ENCODE measurements around the gene RCOR2. TPM values are rescaled to one million over a fixed set of nuclear protein-coding genes. Genes with fewer than 3 reads are reported as not detected.
A peak's percentile ranks its signal among the peaks of the same experiment; 100 is the strongest.
"Not testable (repeated sequence)": the region's sequence is repeated elsewhere in the genome, so short reads cannot be mapped to it uniquely, and the experiment has no call there.

The RCOR2 gene
- total RNA-seq, 1 experiment from 2014 or later = 3.9 TPM

DNA sequence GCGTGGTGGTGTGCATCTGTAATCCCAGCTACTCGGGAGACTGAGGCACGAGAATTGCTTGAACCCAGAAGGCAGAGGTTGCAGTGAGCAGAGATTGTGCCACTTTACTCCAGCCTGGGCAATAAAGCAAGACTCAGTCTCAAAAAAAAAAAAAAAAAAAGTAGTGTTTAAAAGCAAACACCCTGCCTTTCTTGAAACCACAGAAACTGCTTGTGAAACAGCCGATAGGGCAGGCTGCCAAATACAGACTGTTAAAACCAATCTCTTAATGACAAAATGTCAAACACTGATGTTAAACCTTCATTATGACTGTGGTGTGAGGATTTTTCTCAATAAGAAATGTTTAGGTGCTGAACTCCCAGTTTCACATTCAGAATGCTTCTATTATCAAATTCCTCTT lies 50.8 kb downstream of the RCOR2 start:
- Histone ChIP-seq H3K27me3 (replicated peaks; ENCODE audit: insufficient read depth, low read depth, low read length, poor library complexity) (no peaks in the 10 kb centered on the region), H3K4me1 (ENCODE audit: insufficient read depth, low read length, poor library complexity, severe bottlenecking) (peaks cover 43% of the 10 kb centered on the region), H3K4me3 (ENCODE audit: low read depth, low read length, poor library complexity, severe bottlenecking) (no peak overlapping the region), H3K36me3 (ENCODE audit: insufficient read depth, low read length, poor library complexity, severe bottlenecking) (peaks cover 6% of the 10 kb centered on the region), H3K9me3 (ENCODE audit: low read depth, low read length, poor library complexity, severe bottlenecking) (no peaks in the 10 kb centered on the region), H3K27ac (ENCODE audit: low read depth, low read length, poor library complexity, severe bottlenecking) (peak overlapping the region; percentile 45)
- DNase-seq (ENCODE audit: low spot score) = peak; percentile 84
- ChIA-PET POLR2A (ENCODE audit: low non-redundant PET) (no interaction called here), CTCF (no interaction called here)
- intact Hi-C loops (cut with micrococcal nuclease; ENCODE audit: unreplicated experiment) = no loop called here
- no TSS peak for BruUV-seq (replicated peaks)
- TF ChIP-seq, protein P1, sequence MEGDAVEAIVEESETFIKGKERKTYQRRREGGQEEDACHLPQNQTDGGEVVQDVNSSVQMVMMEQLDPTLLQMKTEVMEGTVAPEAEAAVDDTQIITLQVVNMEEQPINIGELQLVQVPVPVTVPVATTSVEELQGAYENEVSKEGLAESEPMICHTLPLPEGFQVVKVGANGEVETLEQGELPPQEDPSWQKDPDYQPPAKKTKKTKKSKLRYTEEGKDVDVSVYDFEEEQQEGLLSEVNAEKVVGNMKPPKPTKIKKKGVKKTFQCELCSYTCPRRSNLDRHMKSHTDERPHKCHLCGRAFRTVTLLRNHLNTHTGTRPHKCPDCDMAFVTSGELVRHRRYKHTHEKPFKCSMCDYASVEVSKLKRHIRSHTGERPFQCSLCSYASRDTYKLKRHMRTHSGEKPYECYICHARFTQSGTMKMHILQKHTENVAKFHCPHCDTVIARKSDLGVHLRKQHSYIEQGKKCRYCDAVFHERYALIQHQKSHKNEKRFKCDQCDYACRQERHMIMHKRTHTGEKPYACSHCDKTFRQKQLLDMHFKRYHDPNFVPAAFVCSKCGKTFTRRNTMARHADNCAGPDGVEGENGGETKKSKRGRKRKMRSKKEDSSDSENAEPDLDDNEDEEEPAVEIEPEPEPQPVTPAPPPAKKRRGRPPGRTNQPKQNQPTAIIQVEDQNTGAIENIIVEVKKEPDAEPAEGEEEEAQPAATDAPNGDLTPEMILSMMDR (conservative IDR thresholded peaks at IDR 0.05; ENCODE audit: low read depth, low read length) = no peak

DNA sequence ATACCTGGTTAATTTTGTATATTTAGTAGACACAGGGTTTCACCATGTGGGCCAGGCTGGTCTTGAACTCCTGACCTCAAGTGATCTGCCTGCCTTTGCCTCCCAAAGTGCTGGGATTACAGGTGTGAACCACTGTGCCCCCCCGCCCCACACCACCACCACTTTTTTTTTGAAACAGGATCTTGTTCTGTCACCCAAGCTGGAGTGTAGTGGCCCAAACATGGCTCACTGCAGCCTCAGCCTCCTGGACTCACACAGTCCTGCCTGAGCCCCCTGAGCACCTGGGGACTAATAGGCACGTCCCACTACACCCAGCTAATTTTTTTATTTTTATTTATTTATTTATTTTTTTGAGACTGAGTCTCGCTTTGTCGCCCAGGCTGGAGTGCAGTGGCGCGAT lies 53.3 kb downstream of the RCOR2 start:
- Histone ChIP-seq H3K27ac (ENCODE audit: low read depth, low read length, poor library complexity, severe bottlenecking) (peak overlapping the region; percentile 26), H3K4me1 (ENCODE audit: insufficient read depth, low read length, poor library complexity, severe bottlenecking) (peaks cover 38% of the 10 kb centered on the region)
- H3K36me3 ChIP-seq (ENCODE audit: insufficient read depth, low read length, poor library complexity, severe bottlenecking); H3K9me3 ChIP-seq (ENCODE audit: low read depth, low read length, poor library complexity, severe bottlenecking); intact Hi-C loops (cut with micrococcal nuclease; ENCODE audit: unreplicated experiment); CTCF ChIA-PET; POLR2A ChIA-PET (ENCODE audit: low non-redundant PET); H3K27me3 ChIP-seq (replicated peaks; ENCODE audit: insufficient read depth, low read depth, low read length, poor library complexity); H3K4me3 ChIP-seq (ENCODE audit: low read depth, low read length, poor library complexity, severe bottlenecking); BruUV-seq (replicated peaks); DNase-seq (ENCODE audit: low spot score): not testable (repeated sequence)

DNA sequence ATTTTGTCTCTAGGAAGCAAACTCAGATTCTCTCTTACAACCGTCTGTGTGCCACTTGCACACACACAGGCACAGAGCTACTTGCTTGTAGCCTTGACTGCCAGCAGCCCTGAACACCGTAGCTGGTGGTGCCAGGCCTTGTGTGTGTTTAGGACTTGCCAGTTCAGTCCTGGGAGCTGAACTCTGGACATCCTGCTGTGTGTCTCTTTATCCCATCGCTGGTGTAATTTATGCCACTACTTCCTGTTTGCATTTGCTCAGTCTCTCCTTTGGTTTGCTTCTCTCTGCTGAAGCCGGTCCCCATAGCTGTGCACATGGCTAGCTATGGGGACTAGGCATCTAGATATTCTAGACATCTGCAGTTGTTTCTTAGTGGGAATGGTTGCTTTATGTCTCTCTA lies 54.0 kb downstream of the RCOR2 start:
- no TSS peak for BruUV-seq (replicated peaks)
- CTCF ChIA-PET = no interaction called here
- Histone ChIP-seq H3K36me3 (ENCODE audit: insufficient read depth, low read length, poor library complexity, severe bottlenecking) (peaks cover 6% of the 10 kb centered on the region), H3K4me3 (ENCODE audit: low read depth, low read length, poor library complexity, severe bottlenecking) (no peak overlapping the region), H3K9me3 (ENCODE audit: low read depth, low read length, poor library complexity, severe bottlenecking) (no peaks in the 10 kb centered on the region), H3K4me1 (ENCODE audit: insufficient read depth, low read length, poor library complexity, severe bottlenecking) (peaks cover 43% of the 10 kb centered on the region), H3K27ac (ENCODE audit: low read depth, low read length, poor library complexity, severe bottlenecking) (peak overlapping the region; percentile 53), H3K27me3 (replicated peaks; ENCODE audit: insufficient read depth, low read depth, low read length, poor library complexity) (no peaks in the 10 kb centered on the region)
- DNase-seq (ENCODE audit: low spot score) = peak; percentile 88
- intact Hi-C loops (cut with micrococcal nuclease; ENCODE audit: unreplicated experiment) = no loop called here
- TF ChIP-seq, protein P1 (conservative IDR thresholded peaks at IDR 0.05; ENCODE audit: low read depth, low read length) = no peak
- no peak for TF ChIP-seq EZH2 (IDR thresholded peaks at IDR 0.05; ENCODE audit: borderline replicate concordance, low read depth, low read length, poor library complexity, severe bottlenecking)
- POLR2A ChIA-PET (ENCODE audit: low non-redundant PET) = no interaction called here

Other genes starting within 250 kb of the RCOR2 start
- gene ATL3, start 245.8 kb downstream of the RCOR2 start, total RNA-seq (2021) = 53.8 and 63.9 TPM in 2 replicates
- gene RTN3, start 235.7 kb downstream of the RCOR2 start, total RNA-seq (2021) = 268 and 275 TPM in 2 replicates
- 32.4 and 36.1 TPM in 2 replicates for gene ZFTA, start 148.4 kb downstream of the RCOR2 start, total RNA-seq (2021)
- 91.1 and 94.5 TPM in 2 replicates for gene SPINDOC, start 103.7 kb downstream of the RCOR2 start, total RNA-seq (2021)
- 54.9 and 61.7 TPM in 2 replicates for gene MARK2, start 78.1 kb downstream of the RCOR2 start, total RNA-seq (2021)
- 44.8 and 51.2 TPM in 2 replicates for gene NAA40, start 21.8 kb upstream of the RCOR2 start, total RNA-seq (2021)
- gene COX8A, start 57.5 kb upstream of the RCOR2 start, total RNA-seq (2021) = 615 and 652 TPM in 2 replicates
- 136 and 140 TPM in 2 replicates for gene OTUB1, start 69.3 kb upstream of the RCOR2 start, total RNA-seq (2021)
- 0.45 and 1.9 TPM in 2 replicates for gene FLRT1, start 118.8 kb upstream of the RCOR2 start, total RNA-seq (2021)
- 28.7 and 32.6 TPM in 2 replicates for gene MACROD1, start 248.9 kb upstream of the RCOR2 start, total RNA-seq (2021)

Data from A673 (cell line).